SK-N-SH (cell line): ENCODE data around the gene DGKZ.

ENCODE experiments used
- CTCF ChIP-seq: fragments of 200-600 bp; sonication (generic); IDR thresholded peaks from 2 replicates; pipeline ENCODE4 v1.6.1; 2017; ENCODE audit warnings: antibody characterized with exemption, mild to moderate bottlenecking, moderate library complexity
- EP300 ChIP-seq, 2 experiments: IDR thresholded peaks; 2 replicates each; pipeline versions ENCODE4 v1.4.0 to v1.6.1; 2012; ENCODE audit warnings: borderline replicate concordance in 1 of 2, low read depth in 1 of 2, low read length in 1 of 2
- EZH2phosphoT487 ChIP-seq: fragments of 200-600 bp; sonication (generic); IDR thresholded peaks from 2 replicates; pipeline ENCODE4 v1.6.1; 2017; ENCODE audit warnings: low read depth, mixed run types, mild to moderate bottlenecking, antibody characterized with exemption, moderate library complexity, borderline replicate concordance
- GATA2 ChIP-seq: sonication (generic); formaldehyde crosslinking; IDR thresholded peaks from 2 replicates; pipeline ENCODE4 v1.5.0; 2020; ENCODE audit warnings: mild to moderate bottlenecking, missing genetic modification reagents
- POLR2AphosphoS5 ChIP-seq: IDR thresholded peaks from 2 replicates; pipeline ENCODE4 v1.6.1; 2012; ENCODE audit warnings: low read depth, low read length
- RAD21 ChIP-seq: IDR thresholded peaks from 2 replicates; pipeline ENCODE4 v1.6.1; 2012; ENCODE audit warnings: mild to moderate bottlenecking, low read length
- SMC3 ChIP-seq: IDR thresholded peaks from 2 replicates; pipeline ENCODE4 v1.6.1; 2012; ENCODE audit warnings: low read depth, low read length, improper control_type of control experiment
- TAF1 ChIP-seq: IDR thresholded peaks from 2 replicates; pipeline ENCODE4 v1.6.1; 2012; ENCODE audit warnings: low read depth, mild to moderate bottlenecking, low read length, moderate library complexity, borderline replicate concordance
- TF ChIP-seq, protein P1 (sequence below): IDR thresholded peaks from 2 replicates; pipeline ENCODE4 v1.6.1; 2012; ENCODE audit warnings: mild to moderate bottlenecking, low read depth, low read length, moderate library complexity
- TF ChIP-seq, protein P2 (sequence below): fragments of 150-350 bp; IDR thresholded peaks from 2 replicates; pipeline ENCODE4 v1.6.1; 2016; ENCODE audit warnings: mild to moderate bottlenecking, low read depth, low read length

DNA sequence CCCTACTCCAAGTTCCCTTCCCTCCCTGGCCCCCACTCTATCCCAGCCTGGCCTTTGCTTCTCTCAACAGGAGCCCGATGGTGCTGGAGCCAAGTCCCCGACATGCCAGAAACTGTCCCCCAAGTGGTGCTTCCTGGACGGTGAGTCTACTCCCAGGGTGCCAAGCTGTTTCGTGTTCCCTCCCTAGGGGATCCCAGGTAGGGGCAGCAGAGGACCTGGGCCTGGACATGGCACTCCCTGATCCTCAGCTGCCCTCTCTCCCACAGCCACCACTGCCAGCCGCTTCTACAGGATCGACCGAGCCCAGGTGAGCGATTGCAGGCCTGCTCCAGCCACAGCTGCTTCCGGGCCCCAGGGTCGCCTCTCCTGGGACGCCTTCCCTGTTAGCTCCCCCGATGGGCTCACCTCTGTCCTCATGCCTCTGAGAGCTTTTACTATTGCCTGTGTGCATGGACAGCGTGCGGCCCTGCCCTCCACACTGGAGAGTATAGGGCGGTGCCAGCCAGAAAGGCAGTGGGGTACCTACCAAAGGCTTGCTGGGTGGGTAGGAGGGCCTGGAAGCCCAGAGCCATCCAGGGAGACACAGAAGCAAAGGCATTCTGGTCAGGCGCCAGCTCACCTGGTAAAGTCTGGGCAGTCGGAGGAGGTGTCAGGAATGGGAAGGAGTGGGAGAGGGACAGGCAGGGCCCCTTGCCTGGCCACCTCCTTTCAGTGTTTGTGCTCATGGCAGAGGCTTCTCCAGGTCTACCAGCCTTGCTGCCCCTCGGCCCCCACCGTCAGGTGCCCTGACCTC is 29.2 kb downstream of the DGKZ start:
- TF ChIP-seq CTCF = no peak
- TF ChIP-seq TAF1 = no peak
- no peak for TF ChIP-seq POLR2AphosphoS5
- TF ChIP-seq, protein P1, sequence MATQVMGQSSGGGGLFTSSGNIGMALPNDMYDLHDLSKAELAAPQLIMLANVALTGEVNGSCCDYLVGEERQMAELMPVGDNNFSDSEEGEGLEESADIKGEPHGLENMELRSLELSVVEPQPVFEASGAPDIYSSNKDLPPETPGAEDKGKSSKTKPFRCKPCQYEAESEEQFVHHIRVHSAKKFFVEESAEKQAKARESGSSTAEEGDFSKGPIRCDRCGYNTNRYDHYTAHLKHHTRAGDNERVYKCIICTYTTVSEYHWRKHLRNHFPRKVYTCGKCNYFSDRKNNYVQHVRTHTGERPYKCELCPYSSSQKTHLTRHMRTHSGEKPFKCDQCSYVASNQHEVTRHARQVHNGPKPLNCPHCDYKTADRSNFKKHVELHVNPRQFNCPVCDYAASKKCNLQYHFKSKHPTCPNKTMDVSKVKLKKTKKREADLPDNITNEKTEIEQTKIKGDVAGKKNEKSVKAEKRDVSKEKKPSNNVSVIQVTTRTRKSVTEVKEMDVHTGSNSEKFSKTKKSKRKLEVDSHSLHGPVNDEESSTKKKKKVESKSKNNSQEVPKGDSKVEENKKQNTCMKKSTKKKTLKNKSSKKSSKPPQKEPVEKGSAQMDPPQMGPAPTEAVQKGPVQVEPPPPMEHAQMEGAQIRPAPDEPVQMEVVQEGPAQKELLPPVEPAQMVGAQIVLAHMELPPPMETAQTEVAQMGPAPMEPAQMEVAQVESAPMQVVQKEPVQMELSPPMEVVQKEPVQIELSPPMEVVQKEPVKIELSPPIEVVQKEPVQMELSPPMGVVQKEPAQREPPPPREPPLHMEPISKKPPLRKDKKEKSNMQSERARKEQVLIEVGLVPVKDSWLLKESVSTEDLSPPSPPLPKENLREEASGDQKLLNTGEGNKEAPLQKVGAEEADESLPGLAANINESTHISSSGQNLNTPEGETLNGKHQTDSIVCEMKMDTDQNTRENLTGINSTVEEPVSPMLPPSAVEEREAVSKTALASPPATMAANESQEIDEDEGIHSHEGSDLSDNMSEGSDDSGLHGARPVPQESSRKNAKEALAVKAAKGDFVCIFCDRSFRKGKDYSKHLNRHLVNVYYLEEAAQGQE = no peak
- TF ChIP-seq EP300 (IDR thresholded peaks at IDR 0.05; ENCODE audit: borderline replicate concordance in 1 of 2, low read depth in 1 of 2, low read length in 1 of 2) = no peak
- no peak for TF ChIP-seq GATA2 (CRISPR knock-in tag)
- no peak for TF ChIP-seq SMC3
- TF ChIP-seq EZH2phosphoT487 = no peak
- TF ChIP-seq, protein P2, sequence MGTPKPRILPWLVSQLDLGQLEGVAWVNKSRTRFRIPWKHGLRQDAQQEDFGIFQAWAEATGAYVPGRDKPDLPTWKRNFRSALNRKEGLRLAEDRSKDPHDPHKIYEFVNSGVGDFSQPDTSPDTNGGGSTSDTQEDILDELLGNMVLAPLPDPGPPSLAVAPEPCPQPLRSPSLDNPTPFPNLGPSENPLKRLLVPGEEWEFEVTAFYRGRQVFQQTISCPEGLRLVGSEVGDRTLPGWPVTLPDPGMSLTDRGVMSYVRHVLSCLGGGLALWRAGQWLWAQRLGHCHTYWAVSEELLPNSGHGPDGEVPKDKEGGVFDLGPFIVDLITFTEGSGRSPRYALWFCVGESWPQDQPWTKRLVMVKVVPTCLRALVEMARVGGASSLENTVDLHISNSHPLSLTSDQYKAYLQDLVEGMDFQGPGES = no peak
- no peak for TF ChIP-seq RAD21
